HS-27A (cell line): Measurements from ENCODE around the gene PDE8A.
"Not testable (repeated sequence)": the region's sequence is repeated elsewhere in the genome, so short reads cannot be mapped to it uniquely, and the experiment has no call there.

Experiments used
- DNase-seq: peaks from one replicate; pipeline ENCODE4 v3.0.0-alpha.2; 2012; ENCODE audit warnings: low read depth, missing footprints

PDE8A gene

DNA sequence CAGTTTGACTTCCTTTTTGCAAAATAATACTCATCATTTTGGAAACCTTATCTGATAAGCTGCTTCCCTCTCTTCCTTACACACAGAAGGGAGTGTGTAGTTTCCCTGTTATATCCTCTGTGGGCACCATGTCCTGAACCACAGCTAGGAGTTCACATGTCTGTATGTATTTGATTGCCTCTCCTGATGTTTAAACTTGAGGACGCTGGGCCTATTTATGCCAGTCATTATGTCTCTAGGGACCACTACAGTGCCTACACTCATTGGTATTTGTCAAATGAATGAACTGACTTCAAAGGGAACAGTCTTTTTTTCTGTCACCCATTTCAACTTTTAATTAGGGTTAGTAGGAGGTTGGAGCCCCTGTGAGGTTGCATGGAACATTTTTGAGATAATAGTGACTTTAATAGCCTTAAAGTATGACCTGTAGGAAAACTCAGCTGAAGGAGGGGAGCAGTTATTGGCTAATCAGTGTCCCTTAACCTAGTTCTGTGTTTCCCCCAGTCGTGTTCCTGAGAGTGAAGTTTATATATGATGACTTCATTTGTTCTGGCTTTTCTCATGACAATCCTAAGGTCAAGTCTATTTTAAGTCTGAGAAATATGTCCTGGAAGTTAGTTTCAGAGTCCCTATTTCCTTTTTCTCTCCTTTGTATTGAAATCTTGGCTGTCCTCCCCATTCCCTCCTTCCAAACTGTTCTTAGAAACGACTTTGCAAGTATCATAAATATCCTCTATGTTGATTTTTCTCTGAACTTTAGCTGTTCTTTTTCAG lies 28.9 kb downstream of the PDE8A start:
- DNase-seq, result no peak

GRCh38 chr15:85011160-85011571 lies 29.5 kb downstream of the PDE8A start:
- no peak for DNase-seq

GRCh38 chr15:85011724-85012123 lies 30.1 kb downstream of the PDE8A start:
- not testable (repeated sequence) for DNase-seq

GRCh38 chr15:85013785-85014184 lies 32.1 kb downstream of the PDE8A start:
- no peak for DNase-seq

DNA sequence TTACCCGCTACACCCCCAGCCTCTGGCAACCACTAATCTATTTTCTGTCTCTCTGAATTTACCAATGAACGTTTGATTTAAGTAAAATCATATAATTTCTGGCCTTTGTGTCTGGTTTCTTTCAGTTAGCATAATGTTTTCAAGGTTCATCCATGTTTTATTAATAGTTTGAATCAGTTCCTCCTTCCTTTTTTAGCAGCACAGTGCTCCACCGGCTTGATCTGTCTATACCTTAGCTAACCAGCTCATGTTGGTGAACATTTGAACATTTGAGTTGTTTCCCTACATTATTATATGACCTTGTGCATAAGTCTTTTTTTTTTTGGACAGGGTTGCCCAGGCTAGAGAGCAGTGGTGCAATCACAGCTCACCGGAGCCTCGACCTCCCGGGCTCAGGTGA lies 33.3 kb downstream of the PDE8A start:
- no peak for DNase-seq

DNA sequence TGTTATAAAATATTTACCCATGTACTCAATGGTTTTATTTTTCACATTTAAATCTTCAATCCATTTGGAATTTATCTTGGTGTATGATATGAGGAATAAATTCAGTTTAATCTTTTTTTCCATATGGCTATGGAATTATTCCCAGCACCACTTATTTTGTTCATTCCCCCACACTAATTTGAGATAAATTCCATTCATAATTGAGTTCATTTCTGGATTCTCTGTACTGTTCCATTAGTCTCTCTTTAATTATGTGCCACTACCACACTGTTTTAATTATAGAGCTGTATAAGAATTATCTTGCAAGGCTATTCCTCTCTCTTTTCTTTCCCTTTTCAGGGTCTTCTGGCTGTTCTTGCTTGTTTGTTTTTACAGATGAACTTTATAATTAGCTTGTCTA lies 34.6 kb downstream of the PDE8A start:
- no peak for DNase-seq

- no peak for DNase-seq
These were observed 38.3 kb downstream of the PDE8A start for GRCh38 chr15:85019815-85020590.

- DNase-seq, result no peak
These were observed 39.8 kb downstream of the PDE8A start for GRCh38 chr15:85021409-85021808.

- DNase-seq, result no peak
These were observed 41.3 kb downstream of the PDE8A start for GRCh38 chr15:85022860-85023403.

GRCh38 chr15:85024003-85024402 lies 42.3 kb downstream of the PDE8A start:
- no peak for DNase-seq

- DNase-seq, result no peak
These were observed 43.1 kb downstream of the PDE8A start for GRCh38 chr15:85024509-85025336.

DNA sequence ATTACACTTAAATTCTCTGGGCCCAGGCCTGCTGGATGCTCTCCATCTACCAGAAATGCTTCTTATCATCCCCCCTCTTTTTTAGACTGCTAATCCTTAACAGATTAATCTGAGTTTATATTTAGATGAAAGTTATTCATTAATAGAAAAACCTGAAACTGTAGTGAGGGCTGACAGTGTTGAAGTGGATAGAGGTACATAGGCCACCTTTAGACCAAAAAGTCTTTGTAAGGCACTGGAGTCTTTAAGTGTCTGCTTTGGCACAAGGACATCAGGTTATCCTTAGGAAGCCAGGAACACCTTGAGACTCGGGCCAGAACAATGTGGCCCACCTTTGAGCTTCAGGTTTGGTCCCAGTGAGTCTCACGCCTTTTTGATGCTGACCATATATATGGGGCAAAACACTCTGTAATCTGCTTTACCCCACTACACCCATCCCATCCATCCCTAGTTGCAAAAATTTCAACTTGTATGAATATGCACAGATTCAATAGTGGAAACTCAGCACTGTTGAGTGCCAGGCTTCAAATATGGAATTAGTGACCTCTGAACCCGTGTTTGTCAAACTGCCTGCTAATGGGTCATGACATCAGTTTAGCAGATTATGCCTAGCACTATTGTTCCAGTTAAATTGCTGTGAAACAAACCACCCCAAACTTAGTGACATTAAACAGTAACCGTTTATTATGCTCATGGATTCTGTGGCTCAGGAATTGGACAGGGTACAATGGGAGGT lies 44.0 kb downstream of the PDE8A start:
- DNase-seq, result no peak

DNA sequence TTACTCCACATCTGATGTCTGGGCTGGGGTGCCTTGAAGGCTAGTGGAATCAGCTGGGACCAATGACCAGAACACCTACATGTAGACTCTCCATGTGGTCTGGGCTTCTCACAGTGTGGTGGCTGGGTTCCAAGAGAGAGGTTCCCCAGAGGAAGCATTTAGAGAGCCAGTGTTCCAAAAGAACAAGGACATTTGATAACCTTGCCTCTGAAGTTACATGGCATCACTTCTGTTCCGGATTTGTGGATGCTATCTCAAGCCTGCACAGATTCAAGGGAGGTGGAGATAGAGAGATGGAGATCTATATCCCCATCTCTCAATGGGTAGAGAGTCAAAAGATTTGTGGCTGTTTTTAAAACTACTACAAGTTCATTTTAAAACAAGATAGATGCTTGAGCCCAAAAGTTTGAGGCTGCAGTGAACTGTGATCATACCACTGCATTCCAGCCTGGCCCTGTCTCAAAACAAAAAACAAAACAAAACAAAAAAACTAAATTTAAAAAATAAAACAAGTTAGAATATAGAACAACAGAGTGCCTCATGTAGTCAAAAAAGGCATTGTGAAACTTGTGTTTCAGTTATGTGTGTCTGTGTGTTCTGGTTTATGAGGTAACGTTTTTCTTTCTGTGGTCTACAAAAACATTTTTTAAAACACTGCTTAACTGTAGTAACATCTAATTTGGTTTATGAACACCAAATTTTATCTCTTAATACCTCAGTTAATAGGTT lies 44.8 kb downstream of the PDE8A start:
- DNase-seq, result no peak

GRCh38 chr15:85027033-85027380 lies 45.4 kb downstream of the PDE8A start:
- no peak for DNase-seq

DNA sequence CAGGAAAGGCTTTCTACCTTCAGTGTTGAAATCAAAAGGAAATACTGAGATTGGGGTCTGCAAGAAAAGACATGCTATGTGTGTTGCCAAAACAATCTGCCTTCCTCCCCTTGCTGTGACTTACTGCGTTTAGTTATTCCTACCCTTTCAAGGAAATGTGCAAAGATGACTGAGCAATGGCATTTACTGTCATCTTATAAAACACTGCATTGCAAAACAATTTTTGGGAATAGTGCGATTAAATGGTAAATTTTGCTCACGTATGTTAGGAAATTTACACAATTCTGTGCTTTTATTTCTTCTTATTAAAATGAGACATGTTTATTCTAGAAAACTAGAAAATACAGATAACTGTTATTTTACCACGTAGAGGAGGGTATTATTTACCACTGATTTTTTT lies 45.8 kb downstream of the PDE8A start:
- no peak for DNase-seq

GRCh38 chr15:85028416-85028815 lies 46.8 kb downstream of the PDE8A start:
- DNase-seq, result no peak

DNA sequence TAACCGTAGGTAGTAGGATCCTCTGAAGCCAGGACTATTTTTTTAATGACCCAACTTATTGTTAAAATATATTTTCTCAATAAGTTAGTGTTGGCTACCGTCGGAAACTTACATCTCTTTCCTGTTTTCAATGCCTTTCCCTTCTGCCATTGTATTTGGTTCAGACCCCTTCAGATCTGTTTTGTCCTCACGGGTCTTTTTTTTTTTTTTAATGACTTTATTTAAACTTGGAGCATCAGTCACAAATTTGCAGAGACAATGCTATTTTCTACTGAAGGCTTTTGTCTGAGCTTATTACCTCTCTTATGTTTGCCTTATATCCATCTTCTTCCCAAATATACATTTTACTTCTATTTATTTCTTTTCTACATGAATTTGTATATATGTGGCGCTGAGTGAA lies 47.6 kb downstream of the PDE8A start:
- DNase-seq, result no peak

- DNase-seq, result no peak
These were observed 48.8 kb downstream of the PDE8A start for GRCh38 chr15:85030301-85030929.

- DNase-seq, result no peak
These were observed 49.7 kb downstream of the PDE8A start for GRCh38 chr15:85031086-85031943.
